ENCODE measurements around the gene ATOH7. TPM values are rescaled to one million over a fixed set of nuclear protein-coding genes. Genes with fewer than 3 reads are reported as not detected.

ATOH7 gene
- total RNA-seq, 1 experiment from 2014 or later: not detected

- Mint-ChIP-seq H3K36me3 (ENCODE audit: insufficient read depth, unreplicated experiment) (no peaks in the 10 kb centered on the region), H3K4me1 (ENCODE audit: insufficient read depth, unreplicated experiment) (no peaks in the 10 kb centered on the region), H3K27me3 (ENCODE audit: insufficient read depth, unreplicated experiment) (no peaks in the 10 kb centered on the region), H3K9me3 (ENCODE audit: unreplicated experiment) (no peaks in the 10 kb centered on the region), H3K27ac (ENCODE audit: low read depth, unreplicated experiment) (no peak overlapping the region), H3K4me3 (ENCODE audit: unreplicated experiment) (no peak overlapping the region)
- no TSS peak for BruUV-seq (replicated peaks)
- ChIA-PET CTCF (interaction anchor here (0.8 to 1.0 kb wide), 2 partner anchors 27 to 63 kb away, joined by 3 to 4 read pairs; no protein-coding TSS in a partner anchor), POLR2A (no interaction called here)
- intact Hi-C loops (cut with micrococcal nuclease): no loop called here
- DNase-seq (ENCODE audit: unreplicated experiment): no peak
- TF ChIP-seq CTCF (IDR thresholded peaks at IDR 0.05; ENCODE audit: unreplicated experiment): no peak
Measured at GRCh38 chr10:68275600-68276126, 43.8 kb upstream of the ATOH7 start.

- Mint-ChIP-seq H3K27ac (ENCODE audit: low read depth, unreplicated experiment) (no peak overlapping the region), H3K4me3 (ENCODE audit: unreplicated experiment) (no peak overlapping the region), H3K27me3 (ENCODE audit: insufficient read depth, unreplicated experiment) (no peaks in the 10 kb centered on the region), H3K4me1 (ENCODE audit: insufficient read depth, unreplicated experiment) (no peaks in the 10 kb centered on the region), H3K36me3 (ENCODE audit: insufficient read depth, unreplicated experiment) (no peaks in the 10 kb centered on the region), H3K9me3 (ENCODE audit: unreplicated experiment) (no peaks in the 10 kb centered on the region)
- no peak for DNase-seq (ENCODE audit: unreplicated experiment)
- TF ChIP-seq CTCF (IDR thresholded peaks at IDR 0.05; ENCODE audit: unreplicated experiment): no peak
- BruUV-seq (replicated peaks): no TSS peak
- ChIA-PET POLR2A (no interaction called here), CTCF (no interaction called here)
- intact Hi-C loops (cut with micrococcal nuclease): no loop called here
Measured at GRCh38 chr10:68272833-68273232, 40.9 kb upstream of the ATOH7 start.

GRCh38 chr10:68271196-68271882, 39.4 kb upstream of the ATOH7 start:
- H3K36me3 Mint-ChIP-seq (ENCODE audit: insufficient read depth, unreplicated experiment): no peaks in the 10 kb centered on the region
- H3K27me3 Mint-ChIP-seq (ENCODE audit: insufficient read depth, unreplicated experiment): no peaks in the 10 kb centered on the region
- intact Hi-C loops (cut with micrococcal nuclease): no loop called here
- ChIA-PET POLR2A (no interaction called here), CTCF (interaction anchor here (0.7 to 0.9 kb wide), 2 partner anchors 52 to 58 kb away, joined by 3 read pairs; no protein-coding TSS in a partner anchor)
- H3K27ac Mint-ChIP-seq (ENCODE audit: low read depth, unreplicated experiment): no peak overlapping the region
- no peak overlapping the region for H3K4me3 Mint-ChIP-seq (ENCODE audit: unreplicated experiment)
- no peaks in the 10 kb centered on the region for H3K4me1 Mint-ChIP-seq (ENCODE audit: insufficient read depth, unreplicated experiment)
- no peak for DNase-seq (ENCODE audit: unreplicated experiment)
- no peak for TF ChIP-seq CTCF (IDR thresholded peaks at IDR 0.05; ENCODE audit: unreplicated experiment)
- no peaks in the 10 kb centered on the region for H3K9me3 Mint-ChIP-seq (ENCODE audit: unreplicated experiment)
- BruUV-seq (replicated peaks): no TSS peak

GRCh38 chr10:68269562-68270290, 37.8 kb upstream of the ATOH7 start:
- DNase-seq (ENCODE audit: unreplicated experiment): no peak
- CTCF ChIA-PET: interaction anchor here (0.9 kb wide), 1 partner anchor 32 kb away, joined by 4 read pairs; no protein-coding TSS in a partner anchor
- H3K4me1 Mint-ChIP-seq (ENCODE audit: insufficient read depth, unreplicated experiment): no peaks in the 10 kb centered on the region
- intact Hi-C loops (cut with micrococcal nuclease): no loop called here
- POLR2A ChIA-PET: interaction anchor here (0.6 to 1.3 kb wide), 2 partner anchors 11 to 55 kb away, joined by 3 read pairs; no protein-coding TSS in a partner anchor
- no peaks in the 10 kb centered on the region for H3K27me3 Mint-ChIP-seq (ENCODE audit: insufficient read depth, unreplicated experiment)
- peaks cover 2% of the 10 kb centered on the region for H3K9me3 Mint-ChIP-seq (ENCODE audit: unreplicated experiment)
- no peak overlapping the region for H3K27ac Mint-ChIP-seq (ENCODE audit: low read depth, unreplicated experiment)
- no peak overlapping the region for H3K4me3 Mint-ChIP-seq (ENCODE audit: unreplicated experiment)
- no TSS peak for BruUV-seq (replicated peaks)
- TF ChIP-seq CTCF (IDR thresholded peaks at IDR 0.05; ENCODE audit: unreplicated experiment): no peak
- no peaks in the 10 kb centered on the region for H3K36me3 Mint-ChIP-seq (ENCODE audit: insufficient read depth, unreplicated experiment)
